OCI-LY3 (cell line): ENCODE results near the gene IFI16.

Source experiments
- EZH2phosphoT487 ChIP-seq: fragments of 200-600 bp; shearing (Covaris generic); IDR thresholded peaks from 2 replicates; pipeline ENCODE4 v1.6.1; 2018; ENCODE audit warnings: antibody characterized with exemption, mixed run types, low read depth
- TF ChIP-seq, protein P1 (sequence below): fragments of 200-600, 300-600 bp; sonication (generic); IDR thresholded peaks from 2 replicates; pipeline ENCODE4 v1.5.1; 2014; ENCODE audit warnings: antibody characterized with exemption, low read length, low read depth

DNA sequence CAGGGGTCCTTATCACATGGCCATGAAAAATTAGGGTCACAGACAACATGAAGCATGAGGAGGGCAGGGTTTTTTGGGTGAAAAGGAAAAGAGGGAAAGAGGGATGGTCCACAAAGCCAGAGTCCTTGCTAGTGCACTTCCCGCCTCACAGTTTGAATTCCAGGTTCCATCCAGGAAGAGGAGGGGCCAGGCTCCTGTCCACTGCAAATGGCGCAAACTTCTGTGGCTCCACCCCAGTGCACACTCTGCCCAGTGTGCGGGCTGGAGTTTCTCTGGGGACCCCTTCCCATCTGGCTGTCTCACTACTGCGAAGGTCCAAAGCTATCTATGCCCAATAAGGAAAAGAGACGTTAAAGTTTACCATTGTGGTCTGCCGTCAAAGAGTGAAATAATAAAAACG lies 49.0 kb downstream of the IFI16 start:
- TF ChIP-seq, protein P1, sequence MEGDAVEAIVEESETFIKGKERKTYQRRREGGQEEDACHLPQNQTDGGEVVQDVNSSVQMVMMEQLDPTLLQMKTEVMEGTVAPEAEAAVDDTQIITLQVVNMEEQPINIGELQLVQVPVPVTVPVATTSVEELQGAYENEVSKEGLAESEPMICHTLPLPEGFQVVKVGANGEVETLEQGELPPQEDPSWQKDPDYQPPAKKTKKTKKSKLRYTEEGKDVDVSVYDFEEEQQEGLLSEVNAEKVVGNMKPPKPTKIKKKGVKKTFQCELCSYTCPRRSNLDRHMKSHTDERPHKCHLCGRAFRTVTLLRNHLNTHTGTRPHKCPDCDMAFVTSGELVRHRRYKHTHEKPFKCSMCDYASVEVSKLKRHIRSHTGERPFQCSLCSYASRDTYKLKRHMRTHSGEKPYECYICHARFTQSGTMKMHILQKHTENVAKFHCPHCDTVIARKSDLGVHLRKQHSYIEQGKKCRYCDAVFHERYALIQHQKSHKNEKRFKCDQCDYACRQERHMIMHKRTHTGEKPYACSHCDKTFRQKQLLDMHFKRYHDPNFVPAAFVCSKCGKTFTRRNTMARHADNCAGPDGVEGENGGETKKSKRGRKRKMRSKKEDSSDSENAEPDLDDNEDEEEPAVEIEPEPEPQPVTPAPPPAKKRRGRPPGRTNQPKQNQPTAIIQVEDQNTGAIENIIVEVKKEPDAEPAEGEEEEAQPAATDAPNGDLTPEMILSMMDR: no peak
- no peak for TF ChIP-seq EZH2phosphoT487
